RWPE2 (cell line): ENCODE data around the gene TTI1.

ENCODE experiments used
- ATAC-seq: fragments of 200-7000 bp; cut with Tn5 transposase; 3 replicates; pipeline ENCODE4 v1.9.1; 2021; ENCODE audit warnings: low read depth
- DNase-seq: peaks from one replicate; pipeline ENCODE4 v3.0.0-alpha.2; 2020; ENCODE audit warnings: low spot score
- H3K27ac ChIP-seq: fragments of 450-650 bp; 2 replicates; pipeline ENCODE4 v1.5.1; 2017; ENCODE audit warnings: mild to moderate bottlenecking; ENCODE audit not compliant: poor library complexity, severe bottlenecking
- H3K27me3 ChIP-seq: fragments of 250-450 bp; sonication (Bioruptor Pico); 2 replicates; pipeline ENCODE4 v1.5.1; 2021; ENCODE audit warnings: mild to moderate bottlenecking, moderate library complexity; ENCODE audit not compliant: insufficient read depth, poor library complexity, severe bottlenecking
- H3K36me3 ChIP-seq: fragments of 250-450 bp; sonication (Bioruptor Pico); 2 replicates; pipeline ENCODE4 v1.5.1; 2020; ENCODE audit warnings: low read depth, mild to moderate bottlenecking, moderate library complexity
- H3K4me1 ChIP-seq: fragments of 250-450 bp; sonication (Bioruptor Pico); 2 replicates; pipeline ENCODE4 v1.5.1; 2021; ENCODE audit warnings: mild to moderate bottlenecking, moderate library complexity; ENCODE audit not compliant: insufficient read depth, poor library complexity, severe bottlenecking
- H3K4me3 ChIP-seq: fragments of 250-450 bp; sonication (Bioruptor Pico); 2 replicates; pipeline ENCODE4 v1.5.1; 2021; ENCODE audit warnings: mild to moderate bottlenecking, moderate library complexity; ENCODE audit not compliant: severe bottlenecking
- H3K9me3 ChIP-seq: fragments of 250-450 bp; sonication (Bioruptor Pico); 2 replicates; pipeline ENCODE4 v1.5.1; 2021; ENCODE audit warnings: mild to moderate bottlenecking, moderate library complexity; ENCODE audit not compliant: severe bottlenecking
- CTCF ChIP-seq: fragments of 450-650 bp; IDR thresholded peaks from one replicate; pipeline ENCODE4 v1.5.1; 2017; ENCODE audit warnings: mild to moderate bottlenecking, moderate library complexity; ENCODE audit not compliant: poor library complexity, severe bottlenecking

The TTI1 gene

DNA sequence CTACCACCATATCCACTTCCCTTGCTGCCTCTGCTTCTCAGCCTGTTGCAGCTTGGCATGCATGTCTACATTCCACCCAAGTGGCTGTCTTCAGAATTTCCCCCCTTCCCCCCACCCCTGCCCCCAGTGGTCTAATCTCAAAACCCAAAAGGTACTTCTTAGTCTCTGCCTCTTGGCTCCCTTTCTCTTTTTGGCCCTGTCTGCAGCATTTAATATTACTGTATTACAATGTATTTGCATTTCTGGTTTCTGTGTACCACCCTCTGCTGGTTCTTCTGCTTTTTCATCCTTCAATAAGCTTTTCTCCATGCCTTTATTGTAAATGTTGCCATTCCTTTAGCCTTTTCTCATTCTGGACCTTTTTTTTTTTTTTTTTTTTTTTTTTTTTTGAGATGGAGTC, 43.3 kb upstream of the TTI1 start:
- DNase-seq = no peak
- Histone ChIP-seq H3K27me3 (no peaks in the 10 kb centered on the region), H3K9me3 (no peaks in the 10 kb centered on the region), H3K27ac (no peak overlapping the region), H3K4me3 (no peak overlapping the region), H3K4me1 (no peaks in the 10 kb centered on the region), H3K36me3 (peaks cover 81% of the 10 kb centered on the region)
- ATAC-seq = no peak
- no peak for TF ChIP-seq CTCF

DNA sequence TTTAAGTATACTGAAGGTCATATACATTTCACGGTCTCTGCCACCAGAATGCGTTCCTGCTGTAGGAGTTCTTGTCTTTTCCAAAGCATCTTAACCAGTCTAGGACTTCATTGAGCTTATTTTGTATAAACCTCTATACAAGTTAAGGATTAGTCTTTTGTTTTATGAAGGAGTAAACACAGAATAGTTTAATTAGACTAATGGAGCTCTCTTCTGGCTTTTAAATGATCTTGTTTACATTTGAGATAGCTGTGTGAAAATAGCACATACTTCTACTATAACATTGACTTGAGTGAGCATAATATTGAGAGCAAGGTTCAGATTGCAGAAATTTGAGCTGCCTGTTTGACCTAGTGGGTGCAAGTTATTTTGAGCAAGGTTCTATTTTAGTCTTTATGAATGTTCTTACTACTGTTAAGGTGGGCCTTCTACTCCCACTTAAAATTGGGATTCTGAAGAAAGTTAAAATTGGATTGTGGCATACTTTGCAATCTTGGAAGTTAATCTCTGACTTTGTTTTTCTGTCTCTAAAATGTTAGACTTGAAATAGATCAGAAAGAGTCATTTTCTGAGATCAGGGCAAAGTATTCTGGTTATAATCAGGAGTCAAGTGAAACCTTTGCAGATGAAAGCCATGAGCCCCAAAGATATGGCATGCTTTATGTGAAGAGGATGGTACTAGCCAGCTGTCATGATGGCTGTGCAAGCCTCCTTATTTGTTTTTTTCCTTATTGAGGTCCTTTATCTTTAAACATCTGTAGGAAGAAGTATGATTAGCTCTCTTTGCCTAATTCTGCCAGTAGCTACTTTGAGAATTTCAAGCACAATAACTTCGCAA, 42.1 kb upstream of the TTI1 start:
- H3K36me3 ChIP-seq = peaks cover 85% of the 10 kb centered on the region
- ATAC-seq (no peak), DNase-seq (no peak)
- peak overlapping the region; percentile 51 for H3K27ac ChIP-seq
- no peak for TF ChIP-seq CTCF
- no peak overlapping the region for H3K4me3 ChIP-seq
- H3K9me3 ChIP-seq = no peaks in the 10 kb centered on the region
- H3K4me1 ChIP-seq = no peaks in the 10 kb centered on the region
- no peaks in the 10 kb centered on the region for H3K27me3 ChIP-seq

DNA sequence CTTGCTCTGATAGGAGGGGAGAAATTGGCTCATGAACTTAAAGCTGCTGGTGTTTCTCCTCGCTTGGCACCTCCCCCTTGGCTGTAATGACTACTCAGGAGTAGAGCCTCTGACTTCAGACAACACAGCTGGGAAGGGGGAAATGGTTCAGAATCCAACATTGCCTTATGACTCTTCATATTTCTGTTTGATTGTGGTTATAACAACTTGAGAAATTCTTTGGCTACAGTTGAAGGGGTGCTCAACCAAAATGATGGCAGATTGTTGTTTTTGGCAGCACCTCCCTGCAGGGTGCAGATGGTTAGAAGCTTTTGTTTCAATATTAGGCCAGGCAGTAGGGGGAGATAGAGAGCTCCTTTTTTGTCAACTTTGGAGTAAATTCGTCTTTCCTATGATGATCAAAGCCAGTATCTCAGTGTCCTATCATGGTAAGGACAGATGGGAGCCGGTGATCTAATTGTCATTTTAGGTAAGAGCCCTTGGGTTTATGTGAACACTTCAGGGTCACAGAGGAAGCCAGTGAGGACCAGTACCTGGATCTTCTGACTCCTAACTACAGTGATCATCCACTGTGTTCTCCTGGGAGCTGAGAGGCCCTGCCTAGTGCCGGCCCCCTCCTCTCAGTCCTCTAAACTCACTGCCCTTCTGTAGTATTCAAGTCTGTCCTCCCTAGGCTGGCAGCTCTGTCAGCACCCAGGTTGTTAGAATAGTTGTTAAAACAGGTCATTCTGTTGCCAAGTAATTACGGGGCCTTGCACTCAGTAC, 40.2 kb upstream of the TTI1 start:
- H3K36me3 ChIP-seq = peaks cover 85% of the 10 kb centered on the region
- DNase-seq (no peak), ATAC-seq (peak; percentile 89)
- H3K27ac ChIP-seq = peak overlapping the region; percentile 51
- peak; percentile 100 for TF ChIP-seq CTCF
- no peaks in the 10 kb centered on the region for H3K27me3 ChIP-seq
- no peaks in the 10 kb centered on the region for H3K9me3 ChIP-seq
- no peak overlapping the region for H3K4me3 ChIP-seq
- no peaks in the 10 kb centered on the region for H3K4me1 ChIP-seq

DNA sequence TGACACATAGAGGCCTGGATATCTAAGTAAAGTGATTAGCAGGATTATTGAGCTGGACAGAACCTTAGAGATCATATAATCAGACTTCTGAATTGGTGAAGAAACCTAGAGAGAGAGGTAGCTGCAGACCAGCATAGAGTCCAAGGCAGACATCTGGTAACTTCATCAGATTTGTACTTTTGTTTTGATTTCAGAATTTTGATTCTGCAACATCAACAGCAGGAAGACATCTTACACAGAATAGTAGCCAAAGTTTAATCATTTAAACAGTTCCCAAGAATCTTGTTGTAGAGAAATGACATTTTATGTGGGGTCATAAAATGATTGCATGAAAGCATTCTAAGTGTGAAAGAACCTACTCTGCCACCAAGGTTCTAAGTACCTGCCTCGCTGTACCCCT, 39.6 kb upstream of the TTI1 start:
- H3K27ac ChIP-seq = peak overlapping the region; percentile 51
- no peak overlapping the region for H3K4me3 ChIP-seq
- no peak for TF ChIP-seq CTCF
- H3K27me3 ChIP-seq = no peaks in the 10 kb centered on the region
- H3K36me3 ChIP-seq = peaks cover 90% of the 10 kb centered on the region
- ATAC-seq = no peak
- no peak for DNase-seq
- H3K9me3 ChIP-seq = no peaks in the 10 kb centered on the region
- no peaks in the 10 kb centered on the region for H3K4me1 ChIP-seq
